Activated CD8-positive, alpha-beta memory T cell treated with anti-CD3 and anti-CD28 coated beads, Interleukin-2, amount 10 ng/mL, durations not matched to agents 7 days and 5 days (primary cell): ENCODE data around the gene DNASE2B. TPM values are rescaled to one million over a fixed set of nuclear protein-coding genes. Genes with fewer than 3 reads are reported as not detected.

Experiments used
- ATAC-seq: fragments of 150-1000 bp; cut with Tn5 transposase; one replicate; pipeline ENCODE4 v1.10.0; 2021; ENCODE audit warnings: moderate library complexity
- CTCF ChIA-PET: fragments of 350-600 bp; sonication (Branson Sonifier 250); formaldehyde crosslinking; loops from one replicate; lab custom pipeline; 2021; ENCODE audit warnings: antibody characterized with exemption; lab: Charles Lee
- DNase-seq: peaks from one replicate; pipeline ENCODE4 v3.0.0-alpha.2; 2020
- H3K27ac Mint-ChIP-seq: one replicate; pipeline ENCODE4 v1.8.0; 2021; ENCODE audit warnings: mild to moderate bottlenecking, mixed read lengths
- H3K27me3 Mint-ChIP-seq: one replicate; pipeline ENCODE4 v1.8.0; 2021; ENCODE audit warnings: mixed read lengths
- H3K36me3 Mint-ChIP-seq: one replicate; pipeline ENCODE4 v1.8.0; 2021; ENCODE audit warnings: mild to moderate bottlenecking, mixed read lengths
- H3K4me1 Mint-ChIP-seq: one replicate; pipeline ENCODE4 v1.8.0; 2021; ENCODE audit warnings: mixed read lengths
- H3K4me3 Mint-ChIP-seq: one replicate; pipeline ENCODE4 v1.8.0; 2021; ENCODE audit warnings: mild to moderate bottlenecking, moderate library complexity, mixed read lengths
- H3K9me3 Mint-ChIP-seq: one replicate; pipeline ENCODE4 v1.8.0; 2022; ENCODE audit warnings: low read depth, mixed read lengths
- total RNA-seq, 2 experiments: library from RNA; stranded (reverse); gene quantifications; one replicate each; pipeline ENCODE4 v1.2.3, GENCODE V29; 2021

The DNASE2B gene
- not detected for total RNA-seq

DNA sequence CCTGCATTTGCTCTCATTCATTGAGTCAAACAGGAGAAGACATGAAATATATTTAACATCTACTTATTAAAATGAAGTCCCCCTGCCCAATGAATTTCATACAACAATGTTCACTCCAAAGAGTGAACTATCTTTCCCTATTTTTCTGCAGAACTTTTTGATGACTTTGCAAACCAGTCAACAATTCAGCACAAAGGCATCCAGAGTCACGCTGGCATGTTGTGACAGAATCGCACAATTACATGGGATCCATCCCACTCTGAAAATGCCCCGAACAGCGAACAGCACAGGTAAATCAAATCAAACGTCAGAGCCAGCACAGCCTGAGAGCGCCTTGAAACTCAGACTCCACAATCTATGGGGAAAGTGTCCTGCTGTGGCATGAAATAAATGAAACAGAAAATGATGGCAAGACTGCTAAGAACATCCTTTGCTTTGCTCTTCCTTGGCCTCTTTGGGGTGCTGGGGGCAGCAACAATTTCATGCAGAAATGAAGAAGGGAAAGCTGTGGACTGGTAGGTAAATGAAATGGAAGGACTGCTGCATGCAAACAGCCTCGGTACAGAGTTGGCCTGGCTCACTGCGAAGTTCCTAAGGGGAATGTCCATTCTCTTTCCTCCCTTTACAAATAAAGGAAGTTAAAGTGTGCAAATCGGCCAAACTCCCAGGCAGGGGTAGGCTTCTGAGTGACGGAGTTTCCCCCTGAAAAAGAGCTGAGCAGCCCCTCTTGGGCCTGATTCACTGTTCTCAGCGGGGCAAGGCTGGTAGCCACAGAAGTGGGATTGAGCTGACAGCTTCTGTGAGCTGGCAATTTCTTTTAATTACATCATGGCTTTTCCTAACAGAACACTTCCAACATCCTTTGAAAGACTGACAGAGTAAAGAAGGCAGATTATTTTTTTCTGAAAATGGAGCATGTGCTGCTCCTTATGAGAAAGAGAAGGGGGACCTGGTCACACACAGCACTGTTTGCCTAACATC, at the start of gene DNASE2B:
Gene DNASE2B (plus strand): TSS at position 310 of the 981 bp plus-strand sequence. CDS start 81 bp downstream, at position 391.
- DNase-seq (no peak), ATAC-seq (no peak)
- CTCF ChIA-PET = no interaction called here
- H3K36me3 Mint-ChIP-seq = no peaks in the 10 kb centered on the region
- H3K27me3 Mint-ChIP-seq = peaks cover 2% of the 10 kb centered on the region
- H3K4me3 Mint-ChIP-seq = no peak within 1 kb of the TSS
- no peaks in the 10 kb centered on the region for H3K9me3 Mint-ChIP-seq
- H3K4me1 Mint-ChIP-seq = no peaks in the 10 kb centered on the region
- no peak within 1 kb of the TSS for H3K27ac Mint-ChIP-seq

DNA sequence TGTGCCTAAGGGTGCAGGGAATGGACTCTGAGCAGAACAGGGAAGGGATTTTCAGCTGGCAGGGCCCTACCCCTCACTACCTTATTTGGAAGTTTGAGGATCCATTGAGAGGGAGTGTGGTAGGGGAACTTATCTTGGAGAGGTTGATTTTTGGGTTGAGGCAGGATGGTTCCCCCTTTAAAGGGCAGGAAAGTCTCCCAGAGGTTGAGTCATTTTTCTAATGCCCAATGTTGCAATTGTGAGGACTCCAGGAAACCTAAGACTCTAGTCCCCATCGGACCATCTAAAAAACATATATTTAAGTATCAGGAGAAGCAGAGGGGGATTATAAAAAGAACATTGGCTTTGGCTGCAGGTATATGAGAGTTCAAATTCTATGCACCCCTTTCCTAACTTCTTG, 49.5 kb upstream of the DNASE2B start:
- Mint-ChIP-seq H3K4me1 (no peaks in the 10 kb centered on the region), H3K27ac (no peak overlapping the region), H3K4me3 (no peak overlapping the region), H3K27me3 (no peaks in the 10 kb centered on the region), H3K36me3 (no peaks in the 10 kb centered on the region), H3K9me3 (no peaks in the 10 kb centered on the region)
- ATAC-seq = no peak
- no peak for DNase-seq
- CTCF ChIA-PET = no interaction called here

GRCh38 chr1:84350104-84350503, 48.2 kb upstream of the DNASE2B start:
- CTCF ChIA-PET = no interaction called here
- no peak for DNase-seq
- H3K4me1 Mint-ChIP-seq = no peaks in the 10 kb centered on the region
- no peak overlapping the region for H3K4me3 Mint-ChIP-seq
- H3K27ac Mint-ChIP-seq = no peak overlapping the region
- no peaks in the 10 kb centered on the region for H3K9me3 Mint-ChIP-seq
- no peaks in the 10 kb centered on the region for H3K36me3 Mint-ChIP-seq
- no peak for ATAC-seq
- H3K27me3 Mint-ChIP-seq = no peaks in the 10 kb centered on the region

DNA sequence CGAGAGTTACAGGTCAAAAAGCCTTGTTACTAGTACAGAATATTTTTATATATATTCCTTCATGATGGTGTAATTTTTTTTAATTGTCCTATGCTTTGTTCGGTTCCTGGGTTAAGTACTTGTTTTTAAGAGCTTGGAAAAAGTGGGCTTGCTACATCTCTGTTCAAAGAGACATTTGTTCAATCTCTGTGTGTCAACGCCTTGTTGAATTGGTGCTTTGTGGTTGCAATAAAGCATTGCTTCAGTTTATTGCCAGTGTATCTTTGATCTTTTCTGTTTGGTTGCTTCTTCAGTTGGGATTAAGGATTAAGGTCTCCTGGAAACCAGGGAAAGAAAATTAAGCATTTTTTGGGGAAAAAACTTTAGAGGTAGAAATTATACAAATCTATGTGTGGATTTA, 47.7 kb upstream of the DNASE2B start:
- CTCF ChIA-PET = no interaction called here
- no peak for ATAC-seq
- Mint-ChIP-seq H3K4me1 (no peaks in the 10 kb centered on the region), H3K36me3 (no peaks in the 10 kb centered on the region), H3K27ac (no peak overlapping the region), H3K4me3 (no peak overlapping the region), H3K9me3 (no peaks in the 10 kb centered on the region), H3K27me3 (no peaks in the 10 kb centered on the region)
- no peak for DNase-seq

DNA sequence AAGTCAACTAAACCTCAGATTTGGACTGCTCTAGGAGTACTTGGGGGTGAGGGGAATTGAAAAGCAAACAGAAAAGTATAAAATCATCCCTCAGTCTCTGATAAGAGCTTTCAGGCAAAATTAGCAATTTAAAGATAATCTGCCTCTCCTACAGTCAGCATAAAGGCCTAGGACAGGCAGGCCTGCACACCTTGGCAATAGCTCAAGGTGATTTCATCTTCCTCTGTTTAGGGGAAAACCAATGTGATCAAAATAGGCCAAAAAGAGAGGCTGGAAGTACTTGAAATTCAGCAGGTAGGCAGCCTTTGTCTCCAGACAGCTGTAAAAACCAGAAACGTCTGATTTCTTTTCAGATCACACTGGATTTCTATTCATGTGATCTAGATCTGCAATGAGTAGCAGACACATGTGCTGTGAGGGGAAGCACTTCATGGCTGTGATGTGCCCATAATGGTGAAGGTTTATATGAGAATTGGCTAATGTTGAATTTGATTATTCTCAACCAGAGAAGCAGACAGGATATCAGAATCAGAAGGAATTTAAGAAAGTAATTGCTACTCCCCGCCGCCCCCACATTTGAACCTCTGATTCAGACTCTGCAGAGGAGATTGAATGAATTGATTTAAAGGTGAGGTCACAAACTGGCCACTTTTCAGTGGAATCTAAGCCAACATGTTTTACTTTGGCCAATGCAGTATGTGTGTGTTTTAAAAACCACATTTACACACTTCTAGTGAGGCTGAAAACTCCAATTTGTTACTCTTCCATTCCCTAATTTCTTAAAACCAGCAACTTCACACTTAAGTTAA, 45.8 kb upstream of the DNASE2B start:
- Mint-ChIP-seq H3K27ac (no peak overlapping the region), H3K4me1 (no peaks in the 10 kb centered on the region), H3K36me3 (no peaks in the 10 kb centered on the region), H3K27me3 (no peaks in the 10 kb centered on the region), H3K4me3 (no peak overlapping the region), H3K9me3 (no peaks in the 10 kb centered on the region)
- no peak for ATAC-seq
- CTCF ChIA-PET = no interaction called here
- no peak for DNase-seq

DNA sequence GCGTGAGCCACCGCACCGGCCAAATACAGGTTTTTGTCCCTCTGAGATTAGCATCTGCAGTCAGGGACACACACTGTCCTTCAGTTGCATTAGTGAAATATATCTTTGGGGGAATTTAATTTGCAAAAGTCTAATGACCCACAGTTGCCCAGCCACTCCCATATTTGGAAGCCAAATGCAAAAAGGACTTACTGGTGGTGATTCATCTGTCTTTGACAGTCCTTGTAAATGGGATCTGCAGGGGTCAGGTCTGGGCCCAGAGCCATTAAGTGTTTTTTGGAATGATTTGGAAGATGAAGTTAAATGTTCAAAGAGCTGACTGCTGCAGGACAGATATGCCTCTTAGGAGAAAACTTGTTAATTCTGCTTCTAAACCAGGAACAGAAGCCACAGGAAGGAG, 44.6 kb upstream of the DNASE2B start:
- no peak overlapping the region for H3K27ac Mint-ChIP-seq
- H3K9me3 Mint-ChIP-seq = no peaks in the 10 kb centered on the region
- DNase-seq (no peak), ATAC-seq (no peak)
- H3K4me1 Mint-ChIP-seq = no peaks in the 10 kb centered on the region
- H3K4me3 Mint-ChIP-seq = no peak overlapping the region
- CTCF ChIA-PET = no interaction called here
- H3K36me3 Mint-ChIP-seq = no peaks in the 10 kb centered on the region
- H3K27me3 Mint-ChIP-seq = no peaks in the 10 kb centered on the region

- Mint-ChIP-seq H3K27me3 (no peaks in the 10 kb centered on the region), H3K4me1 (no peaks in the 10 kb centered on the region), H3K36me3 (no peaks in the 10 kb centered on the region), H3K9me3 (no peaks in the 10 kb centered on the region), H3K27ac (no peak overlapping the region), H3K4me3 (no peak overlapping the region)
- ATAC-seq (no peak), DNase-seq (no peak)
- CTCF ChIA-PET = no interaction called here
Measured at GRCh38 chr1:84355556-84355955, 42.7 kb upstream of the DNASE2B start.

GRCh38 chr1:84356881-84357280, 41.4 kb upstream of the DNASE2B start:
- no peaks in the 10 kb centered on the region for H3K9me3 Mint-ChIP-seq
- H3K27me3 Mint-ChIP-seq = no peaks in the 10 kb centered on the region
- ATAC-seq = no peak

GRCh38 chr1:84358695-84359094, 39.6 kb upstream of the DNASE2B start:
- Mint-ChIP-seq H3K27me3 (no peaks in the 10 kb centered on the region), H3K27ac (no peak overlapping the region), H3K4me1 (peaks cover 4% of the 10 kb centered on the region), H3K9me3 (no peaks in the 10 kb centered on the region), H3K36me3 (no peaks in the 10 kb centered on the region), H3K4me3 (no peak overlapping the region)
- DNase-seq (no peak), ATAC-seq (no peak)
- CTCF ChIA-PET = no interaction called here

More at GRCh38 chr1:84356881-84357280, 41.4 kb upstream of the DNASE2B start:
- no peak overlapping the region for H3K27ac Mint-ChIP-seq
- no peaks in the 10 kb centered on the region for H3K36me3 Mint-ChIP-seq
- CTCF ChIA-PET = no interaction called here
- H3K4me3 Mint-ChIP-seq = no peak overlapping the region
- no peaks in the 10 kb centered on the region for H3K4me1 Mint-ChIP-seq
- no peak for DNase-seq

GRCh38 chr1:84360316-84360715, 38.0 kb upstream of the DNASE2B start:
- Mint-ChIP-seq H3K4me3 (no peak overlapping the region), H3K9me3 (no peaks in the 10 kb centered on the region), H3K27me3 (no peaks in the 10 kb centered on the region), H3K36me3 (no peaks in the 10 kb centered on the region), H3K4me1 (peaks cover 5% of the 10 kb centered on the region), H3K27ac (no peak overlapping the region)
- CTCF ChIA-PET = no interaction called here
- DNase-seq (no peak), ATAC-seq (no peak)

- no peak overlapping the region for H3K27ac Mint-ChIP-seq
- DNase-seq = no peak
- ATAC-seq = no peak
- H3K9me3 Mint-ChIP-seq = no peaks in the 10 kb centered on the region
- H3K4me1 Mint-ChIP-seq = peaks cover 11% of the 10 kb centered on the region
- no peaks in the 10 kb centered on the region for H3K36me3 Mint-ChIP-seq
- no peaks in the 10 kb centered on the region for H3K27me3 Mint-ChIP-seq
- CTCF ChIA-PET = interaction anchor here (0.5 kb wide), 1 partner anchor 300 kb away, joined by 3 read pairs; no protein-coding TSS in a partner anchor
- no peak overlapping the region for H3K4me3 Mint-ChIP-seq
Measured at GRCh38 chr1:84361796-84362195, 36.5 kb upstream of the DNASE2B start.

- H3K4me1 Mint-ChIP-seq = peaks cover 11% of the 10 kb centered on the region
- CTCF ChIA-PET = no interaction called here
- no peak overlapping the region for H3K4me3 Mint-ChIP-seq
- ATAC-seq (no peak), DNase-seq (no peak)
- no peaks in the 10 kb centered on the region for H3K27me3 Mint-ChIP-seq
- no peaks in the 10 kb centered on the region for H3K36me3 Mint-ChIP-seq
- H3K9me3 Mint-ChIP-seq = no peaks in the 10 kb centered on the region
- H3K27ac Mint-ChIP-seq = no peak overlapping the region
Measured at GRCh38 chr1:84363019-84363418, 35.3 kb upstream of the DNASE2B start.

DNA sequence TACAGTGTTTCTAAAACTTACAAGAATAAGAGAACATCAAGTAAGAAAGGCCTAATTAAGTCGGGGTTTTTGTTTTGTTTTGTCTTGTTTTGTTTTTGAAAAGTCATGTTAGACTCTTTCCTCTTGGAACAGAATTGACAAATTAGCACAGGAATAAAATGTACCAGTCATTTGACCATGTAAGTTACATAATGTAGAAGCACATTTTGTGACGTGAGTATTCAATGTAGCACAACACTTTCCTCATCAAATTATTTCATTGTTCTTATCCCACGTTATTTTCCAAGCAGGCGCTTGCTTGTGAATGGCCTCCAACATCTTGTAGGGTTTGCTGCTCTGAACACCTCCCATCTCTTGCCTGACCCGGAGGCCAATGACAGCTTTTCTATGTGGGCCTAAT, 34.7 kb upstream of the DNASE2B start:
- Mint-ChIP-seq H3K4me1 (peaks cover 11% of the 10 kb centered on the region), H3K9me3 (no peaks in the 10 kb centered on the region), H3K27ac (no peak overlapping the region), H3K36me3 (no peaks in the 10 kb centered on the region), H3K4me3 (no peak overlapping the region), H3K27me3 (no peaks in the 10 kb centered on the region)
- no peak for ATAC-seq
- DNase-seq = no peak
- CTCF ChIA-PET = no interaction called here
